Tibial nerve (tissue), 4 donors: ENCODE measurements around the gene BNIP2. TPM values are rescaled to one million over a fixed set of nuclear protein-coding genes. Genes with fewer than 3 reads are reported as not detected.
"Not testable (repeated sequence)": the region's sequence is repeated elsewhere in the genome, so short reads cannot be mapped to it uniquely, and the experiment has no call there.

Source experiments
- DNase-seq, 2 donors: peaks; one replicate each; pipeline ENCODE4 v3.0.0-alpha.2; 2019; ENCODE audit warnings: low spot score in 2 of 2
- H3K27ac ChIP-seq, 4 donors: fragments of 200-600 bp; sonication (generic) in 3 of 4; one replicate each; pipeline ENCODE4 v1.5.1; 2017 to 2019; ENCODE audit warnings: mild to moderate bottlenecking in 1 of 4
- H3K27me3 ChIP-seq, 2 donors: fragments of 200-600 bp; sonication (generic) in 1 of 2; one replicate each; pipeline versions ENCODE4 v1.5.1 to v1.6.0; 2017 to 2019
- H3K36me3 ChIP-seq, 3 donors: fragments of 200-600 bp; sonication (generic); one replicate each; pipeline ENCODE4 v1.5.1; 2018 to 2019
- H3K4me1 ChIP-seq, 4 donors: fragments of 200-600 bp; sonication (generic) in 3 of 4; one replicate each; pipeline ENCODE4 v1.5.1; 2017 to 2019
- H3K4me3 ChIP-seq, 4 donors: fragments of 200-600 bp; sonication (generic) in 3 of 4; one replicate each; pipeline ENCODE4 v1.5.1; 2017 to 2019; ENCODE audit warnings: mild to moderate bottlenecking in 1 of 4, moderate library complexity in 1 of 4
- H3K9me3 ChIP-seq, 4 donors: fragments of 200-600 bp; sonication (generic) in 3 of 4; one replicate each; pipeline ENCODE4 v1.5.1; 2017 to 2019
- CTCF ChIP-seq, 5 experiments: fragments of 200-600 bp in 3 of 5; fragments of 450-650 bp in 2 of 5; sonication (generic) in 3 of 5; IDR thresholded peaks; one replicate each; pipeline ENCODE4 v1.5.1; 2016 to 2019; ENCODE audit warnings: antibody characterized with exemption in 5 of 5, mild to moderate bottlenecking in 3 of 5, moderate library complexity in 2 of 5
- EP300 ChIP-seq, 2 donors: sonication (generic); formaldehyde crosslinking; IDR thresholded peaks; one replicate each; pipeline ENCODE4 v1.6.1; 2017; ENCODE audit warnings: antibody characterized with exemption in 2 of 2, mild to moderate bottlenecking in 1 of 2
- POLR2A ChIP-seq, 2 donors: fragments of 450-650 bp; IDR thresholded peaks; one replicate each; pipeline ENCODE4 v1.6.1; 2017; ENCODE audit warnings: antibody characterized with exemption in 2 of 2, mild to moderate bottlenecking in 2 of 2, moderate library complexity in 2 of 2
- WGBS, 2 donors: methylation state at CpG; one replicate each; pipeline ENCODE4 v1.1.5; 2018; 5-methylcytosine and 5-hydroxymethylcytosine counted together
- total RNA-seq, 4 donors: library from RNA; depleted of rRNA; stranded (reverse); fragments of >200 nt; gene quantifications; one replicate each; pipeline ENCODE4 v1.1.0, GENCODE V29; 2016

BNIP2 gene
- total RNA-seq, 4 donors from 2014 or later = 131 to 250 (median 184) TPM

GRCh38 chr15:59707619-59708018 is 18.5 kb upstream of the BNIP2 start:
- 96 to 97% methylated on average over 4 of the region's 4 CpGs for WGBS, 2 donors
- no peak overlapping the region for H3K27ac ChIP-seq
- H3K9me3 ChIP-seq = peaks cover 0 to 7% (median 0%) of the 10 kb centered on the region in 4 donors
- no peaks in the 10 kb centered on the region for H3K4me1 ChIP-seq
- DNase-seq = no peak
- H3K36me3 ChIP-seq = no peaks in the 10 kb centered on the region
- H3K27me3 ChIP-seq = no peaks in the 10 kb centered on the region
- no peak overlapping the region for H3K4me3 ChIP-seq
- TF ChIP-seq EP300 (IDR thresholded peaks at IDR 0.05) = no peak
- TF ChIP-seq CTCF (IDR thresholded peaks at IDR 0.05) = no peak
- no peak for TF ChIP-seq POLR2A (IDR thresholded peaks at IDR 0.05)

- Histone ChIP-seq H3K27ac (no peak overlapping the region), H3K27me3 (no peaks in the 10 kb centered on the region), H3K4me3 (no peak overlapping the region), H3K36me3 (no peaks in the 10 kb centered on the region), H3K4me1 (no peaks in the 10 kb centered on the region), H3K9me3 (peaks cover 0 to 7% (median 0%) of the 10 kb centered on the region in 4 donors)
- WGBS, 2 donors = 52 to 64% methylated on average over 6 of the region's 6 CpGs
- TF ChIP-seq EP300 (IDR thresholded peaks at IDR 0.05) (no peak), CTCF (IDR thresholded peaks at IDR 0.05) (no peak), POLR2A (IDR thresholded peaks at IDR 0.05) (no peak)
- DNase-seq = no peak
Observed at GRCh38 chr15:59703979-59704796, 15.1 kb upstream of the BNIP2 start.

GRCh38 chr15:59702351-59702750 is 13.2 kb upstream of the BNIP2 start:
- Histone ChIP-seq H3K4me3 (no peak overlapping the region), H3K36me3 (no peaks in the 10 kb centered on the region), H3K27me3 (no peaks in the 10 kb centered on the region), H3K27ac (no peak overlapping the region), H3K4me1 (no peaks in the 10 kb centered on the region), H3K9me3 (peaks cover 0 to 1% (median 0%) of the 10 kb centered on the region in 4 donors)
- TF ChIP-seq EP300 (IDR thresholded peaks at IDR 0.05) (no peak), CTCF (IDR thresholded peaks at IDR 0.05) (no peak), POLR2A (IDR thresholded peaks at IDR 0.05) (no peak)
- no peak for DNase-seq

GRCh38 chr15:59701880-59702279 is 12.8 kb upstream of the BNIP2 start:
- TF ChIP-seq POLR2A (IDR thresholded peaks at IDR 0.05) = no peak
- no peak for TF ChIP-seq CTCF (IDR thresholded peaks at IDR 0.05)
- H3K27ac ChIP-seq = no peak overlapping the region
- no peak overlapping the region for H3K4me3 ChIP-seq
- WGBS, 2 donors = 76 to 78% methylated on average over 4 of the region's 4 CpGs
- no peaks in the 10 kb centered on the region for H3K4me1 ChIP-seq
- no peaks in the 10 kb centered on the region for H3K9me3 ChIP-seq
- H3K36me3 ChIP-seq = no peaks in the 10 kb centered on the region
- no peaks in the 10 kb centered on the region for H3K27me3 ChIP-seq
- DNase-seq = no peak

- Histone ChIP-seq H3K27me3 (no peaks in the 10 kb centered on the region), H3K9me3 (no peaks in the 10 kb centered on the region), H3K4me3 (no peak overlapping the region), H3K4me1 (no peaks in the 10 kb centered on the region), H3K27ac (no peak overlapping the region), H3K36me3 (no peaks in the 10 kb centered on the region)
- TF ChIP-seq POLR2A (IDR thresholded peaks at IDR 0.05) = no peak
- no peak for TF ChIP-seq CTCF (IDR thresholded peaks at IDR 0.05)
- no peak for TF ChIP-seq EP300 (IDR thresholded peaks at IDR 0.05)
- WGBS, 2 donors = 61 to 74% methylated on average over 4 of the region's 4 CpGs
- no peak for DNase-seq
Observed at GRCh38 chr15:59699810-59700431, 10.8 kb upstream of the BNIP2 start.

- H3K27me3 ChIP-seq, H3K36me3 ChIP-seq, H3K27ac ChIP-seq, H3K4me1 ChIP-seq, DNase-seq, H3K4me3 ChIP-seq, H3K9me3 ChIP-seq: not testable (repeated sequence)
- 82 to 88% methylated on average over 4 of the region's 4 CpGs for WGBS, 2 donors
Observed at GRCh38 chr15:59698065-59698464, 8.9 kb upstream of the BNIP2 start.
